Activated CD4-positive, alpha-beta T cell treated with anti-CD3 and anti-CD28 coated beads, Interleukin-2, amount 50 U/mL, for 1 hour (primary cell): ENCODE measurements around the gene GLCE.

Source experiments
- DNase-seq: peaks from one replicate; pipeline ENCODE4 v3.0.0-alpha.2; 2020

The GLCE gene

GRCh38 chr15:69210574-69210973 is 50.1 kb downstream of the GLCE start:
- DNase-seq = no peak

- DNase-seq = no peak
Measured at GRCh38 chr15:69213786-69214185, 53.4 kb downstream of the GLCE start.

- DNase-seq = no peak
Measured at GRCh38 chr15:69215314-69216035, 55.0 kb downstream of the GLCE start.

- DNase-seq = no peak
Measured at GRCh38 chr15:69217381-69217780, 56.9 kb downstream of the GLCE start.

- no peak for DNase-seq
Measured at GRCh38 chr15:69219690-69220089, 59.3 kb downstream of the GLCE start.

- DNase-seq = no peak
Measured at GRCh38 chr15:69222002-69222474, 61.6 kb downstream of the GLCE start.

GRCh38 chr15:69223083-69223813 is 62.8 kb downstream of the GLCE start:
- no peak for DNase-seq

- no peak for DNase-seq
Measured at GRCh38 chr15:69224383-69224782, 63.9 kb downstream of the GLCE start.

GRCh38 chr15:69225355-69226022 is 65.1 kb downstream of the GLCE start:
- no peak for DNase-seq

GRCh38 chr15:69226023-69226355 is 65.6 kb downstream of the GLCE start:
- DNase-seq = no peak

GRCh38 chr15:69232144-69232543 is 71.7 kb downstream of the GLCE start:
- DNase-seq = no peak

GRCh38 chr15:69232765-69233164 is 72.3 kb downstream of the GLCE start:
- DNase-seq = no peak

GRCh38 chr15:69234676-69235075 is 74.2 kb downstream of the GLCE start:
- DNase-seq = no peak

- no peak for DNase-seq
Measured at GRCh38 chr15:69236505-69236904, 76.1 kb downstream of the GLCE start.

- no peak for DNase-seq
Measured at GRCh38 chr15:69237718-69238117, 77.3 kb downstream of the GLCE start.

- no peak for DNase-seq
Measured at GRCh38 chr15:69244798-69245197, 84.4 kb downstream of the GLCE start.

- no peak for DNase-seq
Measured at GRCh38 chr15:69253156-69253555, 92.7 kb downstream of the GLCE start.

GRCh38 chr15:69265347-69265955 is 105.0 kb downstream of the GLCE start:
- DNase-seq = no peak

GRCh38 chr15:69271217-69271616 is 110.8 kb downstream of the GLCE start:
- no peak for DNase-seq

- no peak for DNase-seq
Measured at GRCh38 chr15:69272139-69272538, 111.7 kb downstream of the GLCE start.

GRCh38 chr15:69272891-69273290 is 112.5 kb downstream of the GLCE start:
- no peak for DNase-seq

GRCh38 chr15:69275074-69275670 is 114.7 kb downstream of the GLCE start:
- no peak for DNase-seq

GRCh38 chr15:69275933-69276560 is 115.6 kb downstream of the GLCE start:
- no peak for DNase-seq
